Tibial nerve (tissue), 4 donors: ENCODE measurements around the gene LARGE2. TPM values are rescaled to one million over a fixed set of nuclear protein-coding genes. Genes with fewer than 3 reads are reported as not detected.

Source experiments
- DNase-seq, 2 donors: peaks; one replicate each; pipeline ENCODE4 v3.0.0-alpha.2; 2019; ENCODE audit warnings: low spot score in 2 of 2
- H3K27ac ChIP-seq, 4 donors: fragments of 200-600 bp; sonication (generic) in 3 of 4; one replicate each; pipeline ENCODE4 v1.5.1; 2017 to 2019; ENCODE audit warnings: mild to moderate bottlenecking in 1 of 4
- H3K27me3 ChIP-seq, 2 donors: fragments of 200-600 bp; sonication (generic) in 1 of 2; one replicate each; pipeline versions ENCODE4 v1.5.1 to v1.6.0; 2017 to 2019
- H3K36me3 ChIP-seq, 3 donors: fragments of 200-600 bp; sonication (generic); one replicate each; pipeline ENCODE4 v1.5.1; 2018 to 2019
- H3K4me1 ChIP-seq, 4 donors: fragments of 200-600 bp; sonication (generic) in 3 of 4; one replicate each; pipeline ENCODE4 v1.5.1; 2017 to 2019
- H3K4me3 ChIP-seq, 4 donors: fragments of 200-600 bp; sonication (generic) in 3 of 4; one replicate each; pipeline ENCODE4 v1.5.1; 2017 to 2019; ENCODE audit warnings: mild to moderate bottlenecking in 1 of 4, moderate library complexity in 1 of 4
- H3K9me3 ChIP-seq, 4 donors: fragments of 200-600 bp; sonication (generic) in 3 of 4; one replicate each; pipeline ENCODE4 v1.5.1; 2017 to 2019
- EP300 ChIP-seq, 2 donors: sonication (generic); formaldehyde crosslinking; IDR thresholded peaks; one replicate each; pipeline ENCODE4 v1.6.1; 2017; ENCODE audit warnings: antibody characterized with exemption in 2 of 2, mild to moderate bottlenecking in 1 of 2
- POLR2A ChIP-seq, 2 donors: fragments of 450-650 bp; IDR thresholded peaks; one replicate each; pipeline ENCODE4 v1.6.1; 2017; ENCODE audit warnings: antibody characterized with exemption in 2 of 2, mild to moderate bottlenecking in 2 of 2, moderate library complexity in 2 of 2
- WGBS, 2 donors: methylation state at CpG; one replicate each; pipeline ENCODE4 v1.1.5; 2018; 5-methylcytosine and 5-hydroxymethylcytosine counted together
- total RNA-seq, 4 donors: library from RNA; depleted of rRNA; stranded (reverse); fragments of >200 nt; gene quantifications; one replicate each; pipeline ENCODE4 v1.1.0, GENCODE V29; 2016
- TF ChIP-seq, protein P1 (sequence below), 5 experiments: fragments of 200-600 bp in 3 of 5; fragments of 450-650 bp in 2 of 5; sonication (generic) in 3 of 5; IDR thresholded peaks; one replicate each; pipeline ENCODE4 v1.5.1; 2016 to 2019; ENCODE audit warnings: antibody characterized with exemption in 5 of 5, mild to moderate bottlenecking in 3 of 5, moderate library complexity in 2 of 5

Gene LARGE2
- total RNA-seq, 4 donors from 2014 or later: not detected

DNA sequence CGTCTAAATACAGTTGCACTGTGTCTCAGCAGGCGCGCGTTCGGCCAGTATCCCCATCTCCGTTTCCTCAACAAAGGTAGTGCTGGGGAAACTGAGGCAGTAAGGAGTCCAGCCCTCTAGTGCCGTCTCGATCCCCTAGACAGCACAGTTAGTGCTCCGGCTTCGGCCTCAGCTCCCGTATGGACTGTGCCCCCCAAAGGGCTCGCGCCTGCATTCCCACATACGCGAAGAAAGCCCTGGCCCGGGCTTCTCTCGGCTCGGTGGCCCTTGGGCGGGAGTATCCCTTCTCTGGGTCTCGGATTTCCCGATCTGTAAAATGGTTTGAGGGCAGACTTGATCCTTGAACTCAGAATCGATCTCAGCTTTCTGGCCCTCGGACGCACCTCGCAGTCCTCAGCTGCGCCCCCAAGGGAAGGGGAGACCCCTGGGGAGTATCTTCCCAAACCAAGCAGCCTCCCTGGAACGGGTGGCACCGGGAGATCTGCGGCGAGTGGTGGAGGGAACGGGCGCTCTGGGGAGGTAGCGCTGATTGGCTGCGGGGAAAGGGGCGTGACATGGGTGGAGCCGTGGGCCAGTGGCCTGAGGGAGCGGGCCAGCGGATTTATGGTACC is 4.0 kb upstream of the LARGE2 start:
- H3K4me3 ChIP-seq: peak overlapping the region; percentile 63 to 89 (median 78)
- H3K4me1 ChIP-seq: peaks cover 0 to 45% (median 26%) of the 10 kb centered on the region in 4 donors
- peaks cover 0 to 25% of the 10 kb centered on the region in 2 donors for H3K27me3 ChIP-seq
- no peaks in the 10 kb centered on the region for H3K9me3 ChIP-seq
- peak overlapping the region; percentile 84 to 94 (median 92) for H3K27ac ChIP-seq
- WGBS, 2 donors: 0 to 1% methylated on average over 36 to 38 of the region's 38 CpGs
- peak; percentile 71 to 79 for DNase-seq
- TF ChIP-seq EP300 (IDR thresholded peaks at IDR 0.05) (peak in 1 of 2 donors; percentile 86), POLR2A (IDR thresholded peaks at IDR 0.05) (peak; percentile 40 to 54)
- TF ChIP-seq, protein P1, sequence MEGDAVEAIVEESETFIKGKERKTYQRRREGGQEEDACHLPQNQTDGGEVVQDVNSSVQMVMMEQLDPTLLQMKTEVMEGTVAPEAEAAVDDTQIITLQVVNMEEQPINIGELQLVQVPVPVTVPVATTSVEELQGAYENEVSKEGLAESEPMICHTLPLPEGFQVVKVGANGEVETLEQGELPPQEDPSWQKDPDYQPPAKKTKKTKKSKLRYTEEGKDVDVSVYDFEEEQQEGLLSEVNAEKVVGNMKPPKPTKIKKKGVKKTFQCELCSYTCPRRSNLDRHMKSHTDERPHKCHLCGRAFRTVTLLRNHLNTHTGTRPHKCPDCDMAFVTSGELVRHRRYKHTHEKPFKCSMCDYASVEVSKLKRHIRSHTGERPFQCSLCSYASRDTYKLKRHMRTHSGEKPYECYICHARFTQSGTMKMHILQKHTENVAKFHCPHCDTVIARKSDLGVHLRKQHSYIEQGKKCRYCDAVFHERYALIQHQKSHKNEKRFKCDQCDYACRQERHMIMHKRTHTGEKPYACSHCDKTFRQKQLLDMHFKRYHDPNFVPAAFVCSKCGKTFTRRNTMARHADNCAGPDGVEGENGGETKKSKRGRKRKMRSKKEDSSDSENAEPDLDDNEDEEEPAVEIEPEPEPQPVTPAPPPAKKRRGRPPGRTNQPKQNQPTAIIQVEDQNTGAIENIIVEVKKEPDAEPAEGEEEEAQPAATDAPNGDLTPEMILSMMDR (IDR thresholded peaks at IDR 0.05): no peak
- H3K36me3 ChIP-seq: peaks cover 0 to 27% (median 10%) of the 10 kb centered on the region in 3 donors

DNA sequence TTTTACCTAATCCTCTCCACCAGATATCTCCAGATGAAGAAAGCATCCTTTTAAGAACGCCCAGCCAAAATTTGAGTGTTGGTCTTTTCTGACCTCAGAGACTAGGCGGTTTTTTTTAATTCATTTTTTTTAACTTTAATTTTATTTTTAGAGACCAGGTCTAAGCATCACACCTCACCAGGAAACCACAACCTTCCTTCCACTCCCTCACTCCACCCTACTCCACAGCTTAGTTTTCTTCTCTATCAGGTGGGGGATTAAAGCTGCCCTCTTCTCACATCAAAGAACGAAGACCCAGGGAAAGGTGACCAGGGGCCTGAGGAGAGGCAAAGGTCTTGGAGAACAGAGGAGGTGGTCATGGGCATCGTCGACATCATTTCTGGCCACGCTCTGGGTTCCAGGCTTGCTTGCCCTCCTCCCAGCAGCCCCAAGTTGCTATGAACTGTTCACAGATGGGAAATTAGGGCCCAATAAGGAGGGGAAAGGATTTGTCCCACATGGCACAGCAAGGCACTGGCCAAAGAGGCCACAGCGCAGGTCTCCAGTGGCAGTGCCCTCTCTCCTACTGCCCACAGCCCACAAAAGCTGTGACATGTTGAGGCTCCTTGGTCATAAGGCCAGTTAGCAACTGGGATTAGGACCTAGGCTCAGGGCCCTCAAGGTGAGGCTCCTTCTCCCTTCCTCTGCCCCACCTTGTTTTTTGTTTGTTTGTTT is 3.3 kb upstream of the LARGE2 start:
- 57 to 62% methylated on average over 7 of the region's 7 CpGs for WGBS, 2 donors
- peak overlapping the region in 3 of 4 donors; percentile 70 to 89 (median 86) for H3K4me3 ChIP-seq
- peaks cover 0 to 45% (median 26%) of the 10 kb centered on the region in 4 donors for H3K4me1 ChIP-seq

DNA sequence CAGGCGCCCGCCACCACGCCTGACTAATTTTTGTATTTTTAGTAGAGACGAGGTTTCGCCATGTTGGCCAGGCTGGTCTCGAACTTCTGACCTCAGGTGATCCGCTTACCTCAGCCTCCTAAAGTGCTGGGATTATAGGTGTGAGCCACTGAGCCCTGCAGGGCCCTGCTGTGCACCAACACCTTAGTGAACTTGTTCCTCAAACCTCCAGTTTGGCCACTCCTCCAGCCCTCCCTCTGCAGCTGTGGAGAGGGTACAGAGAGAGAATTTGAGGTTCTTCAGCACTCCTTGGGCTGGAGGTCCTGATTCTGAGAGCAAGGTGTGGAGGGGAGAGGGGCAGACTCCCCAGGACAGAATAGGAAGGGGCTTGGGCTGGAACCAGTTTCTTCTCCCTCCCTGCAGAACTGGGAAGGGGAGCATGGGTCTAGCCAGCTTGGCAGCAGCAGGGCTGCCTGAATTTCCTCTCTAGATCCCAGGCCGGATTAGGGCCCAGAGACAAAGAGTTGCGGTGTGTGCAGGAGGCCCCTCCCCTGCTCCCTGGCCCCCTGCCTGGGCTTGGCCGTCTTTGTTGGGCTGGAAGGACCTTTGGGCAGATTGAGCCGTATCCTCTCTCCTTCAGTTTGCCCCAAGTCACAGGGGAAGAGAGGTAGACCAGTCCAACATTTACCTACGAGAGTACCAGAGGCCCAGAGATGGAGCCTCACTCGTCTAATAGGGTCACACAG is 2.5 kb upstream of the LARGE2 start:
- WGBS, 2 donors: 74 to 81% methylated on average over 11 to 13 of the region's 13 CpGs

More for the DNA sequence above, 3.3 kb upstream of the LARGE2 start:
- DNase-seq: no peak
- Histone ChIP-seq H3K27ac (peak overlapping the region; percentile 84 to 94 (median 92)), H3K36me3 (peaks cover 0 to 20% (median 3%) of the 10 kb centered on the region in 3 donors), H3K27me3 (peaks cover 0 to 29% of the 10 kb centered on the region in 2 donors), H3K9me3 (no peaks in the 10 kb centered on the region)
- TF ChIP-seq POLR2A (IDR thresholded peaks at IDR 0.05) (no peak), EP300 (IDR thresholded peaks at IDR 0.05) (no peak)
- TF ChIP-seq, protein P1 (IDR thresholded peaks at IDR 0.05): no peak

DNA sequence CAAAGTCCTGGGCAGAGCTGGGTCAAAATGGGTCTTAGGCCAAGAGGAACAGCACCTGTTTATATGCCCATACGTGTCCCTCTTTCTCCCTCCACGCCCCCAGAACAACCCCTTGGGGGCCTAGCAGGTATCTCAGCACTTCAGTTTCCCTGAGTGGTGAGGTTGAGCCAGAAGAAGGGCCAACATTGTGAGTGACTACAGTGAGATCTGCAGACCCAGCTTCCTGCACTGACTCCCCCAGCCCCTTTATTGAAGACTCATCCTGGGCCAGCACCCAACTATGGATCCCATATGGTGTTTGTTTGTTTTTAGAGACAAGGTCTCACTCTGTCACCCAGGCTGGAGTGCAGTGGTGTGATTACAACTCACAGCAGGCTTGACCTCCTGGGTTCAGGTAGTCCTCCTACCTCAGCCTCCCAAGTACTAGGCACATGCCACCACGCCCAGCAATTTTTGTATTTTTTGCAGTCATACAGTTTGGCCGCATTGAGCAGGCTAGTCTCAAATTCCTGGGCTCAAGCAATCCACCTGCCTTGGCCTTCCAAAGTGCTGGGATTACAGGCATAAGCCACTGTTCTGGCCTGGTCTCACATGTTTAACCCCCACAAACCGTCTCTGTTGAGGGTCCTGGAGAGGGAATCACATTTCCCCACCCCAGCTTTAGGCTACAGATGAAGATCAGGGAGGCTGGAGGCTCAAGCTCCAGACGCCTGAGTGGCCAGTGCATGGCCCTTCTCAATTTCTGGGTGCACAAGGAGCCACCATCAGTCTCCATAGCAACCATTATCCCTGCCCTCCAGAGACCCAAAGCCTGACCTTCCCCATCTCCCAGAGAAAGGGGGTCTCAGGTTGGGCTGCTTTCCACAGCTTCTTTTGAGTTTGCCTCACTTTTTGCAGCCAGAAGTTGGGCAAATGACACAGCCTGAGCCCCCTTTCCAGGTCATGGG is 1.7 kb upstream of the LARGE2 start:
- Histone ChIP-seq H3K36me3 (peaks cover 0 to 3% (median 0%) of the 10 kb centered on the region in 3 donors), H3K27ac (no peak overlapping the region), H3K4me3 (no peak overlapping the region), H3K4me1 (peaks cover 0 to 40% (median 26%) of the 10 kb centered on the region in 4 donors), H3K27me3 (peaks cover 0 to 35% of the 10 kb centered on the region in 2 donors), H3K9me3 (no peaks in the 10 kb centered on the region)
- no peak for DNase-seq
- TF ChIP-seq EP300 (IDR thresholded peaks at IDR 0.05): no peak
- TF ChIP-seq, protein P1 (IDR thresholded peaks at IDR 0.05): no peak
- TF ChIP-seq POLR2A (IDR thresholded peaks at IDR 0.05): no peak
- 79 to 83% methylated on average over 5 to 6 of the region's 6 CpGs for WGBS, 2 donors

More for the DNA sequence above, 2.5 kb upstream of the LARGE2 start:
- Histone ChIP-seq H3K27me3 (peaks cover 0 to 35% of the 10 kb centered on the region in 2 donors), H3K36me3 (peaks cover 0 to 11% (median 0%) of the 10 kb centered on the region in 3 donors), H3K9me3 (no peaks in the 10 kb centered on the region), H3K4me1 (peaks cover 0 to 45% (median 26%) of the 10 kb centered on the region in 4 donors), H3K27ac (no peak overlapping the region), H3K4me3 (no peak overlapping the region)
- no peak for DNase-seq
- TF ChIP-seq EP300 (IDR thresholded peaks at IDR 0.05) (no peak), POLR2A (IDR thresholded peaks at IDR 0.05) (no peak)
- TF ChIP-seq, protein P1 (IDR thresholded peaks at IDR 0.05): no peak
